WTC11 (cell line): Measurements from ENCODE around the gene CCDC191. TPM values are rescaled to one million over a fixed set of nuclear protein-coding genes. Genes with fewer than 3 reads are reported as not detected.

Source experiments
- ATAC-seq: fragments of 200-7000 bp; cut with Tn5 transposase; 2 replicates; pipeline ENCODE4 v1.10.0; 2021; ENCODE audit warnings: mild to moderate bottlenecking, moderate library complexity
- CTCF ChIA-PET: fragments of 300-600 bp; sonication (Branson Sonifier 250); formaldehyde crosslinking; loops from one replicate; lab custom pipeline; 2021; ENCODE audit warnings: antibody characterized with exemption; lab: Charles Lee
- POLR2A ChIA-PET: fragments of 350-600 bp; sonication (Branson Sonifier 250); formaldehyde crosslinking; loops from one replicate; lab custom pipeline; 2021; ENCODE audit warnings: antibody characterized with exemption; lab: Charles Lee
- DNase-seq: peaks from one replicate; pipeline ENCODE4 v3.0.0; 2021; ENCODE audit warnings: low spot score
- H3K27ac Mint-ChIP-seq: 2 replicates; pipeline ENCODE4 v1.8.0; 2021; ENCODE audit warnings: mixed read lengths
- H3K27me3 Mint-ChIP-seq: 2 replicates; pipeline ENCODE4 v1.8.0; 2021; ENCODE audit warnings: low read depth, mild to moderate bottlenecking, moderate library complexity, mixed read lengths
- H3K36me3 Mint-ChIP-seq: 2 replicates; pipeline ENCODE4 v1.8.0; 2021; ENCODE audit warnings: mixed read lengths
- H3K4me1 Mint-ChIP-seq: 2 replicates; pipeline ENCODE4 v1.8.0; 2022; ENCODE audit warnings: mixed read lengths
- H3K4me3 Mint-ChIP-seq: 2 replicates; pipeline ENCODE4 v1.8.0; 2021; ENCODE audit warnings: mild to moderate bottlenecking, moderate library complexity, mixed read lengths
- H3K9me3 Mint-ChIP-seq: 2 replicates; pipeline ENCODE4 v1.8.0; 2021; ENCODE audit warnings: mixed read lengths
- AR ChIP-seq: fragments of 250-450 bp; sonication (Bioruptor Pico); IDR thresholded peaks from 2 replicates; pipeline ENCODE4 v1.9.0; 2021; ENCODE audit warnings: mild to moderate bottlenecking
- ATF1 ChIP-seq: sonication (generic); formaldehyde crosslinking; IDR thresholded peaks from 2 replicates; pipeline ENCODE4 v1.8.1; 2023; ENCODE audit warnings: mild to moderate bottlenecking, moderate library complexity, missing genetic modification reagents
- ATF2 ChIP-seq: sonication (generic); formaldehyde crosslinking; IDR thresholded peaks from 2 replicates; pipeline ENCODE4 v1.8.1; 2022; ENCODE audit warnings: low read depth, missing genetic modification reagents, borderline replicate concordance
- ELF4 ChIP-seq: sonication (generic); formaldehyde crosslinking; IDR thresholded peaks from 2 replicates; pipeline ENCODE4 v1.8.1; 2022; ENCODE audit warnings: low read depth, mild to moderate bottlenecking, moderate library complexity, missing genetic modification reagents
- EMX1 ChIP-seq: fragments of 250-450 bp; sonication (Bioruptor Pico); IDR thresholded peaks from 2 replicates; pipeline ENCODE4 v1.8.0; 2021; ENCODE audit warnings: mild to moderate bottlenecking
- FOXJ3 ChIP-seq: sonication (generic); formaldehyde crosslinking; IDR thresholded peaks from 2 replicates; pipeline ENCODE4 v1.9.0; 2021; ENCODE audit warnings: missing genetic modification reagents, mild to moderate bottlenecking, borderline replicate concordance
- IRF2 ChIP-seq: sonication (generic); formaldehyde crosslinking; IDR thresholded peaks from 2 replicates; pipeline ENCODE4 v1.8.0; 2022; ENCODE audit warnings: low read depth, missing genetic modification reagents, borderline replicate concordance
- KAT7 ChIP-seq: sonication (generic); formaldehyde crosslinking; IDR thresholded peaks from 2 replicates; pipeline ENCODE4 v1.8.1; 2023; ENCODE audit warnings: missing genetic modification reagents, mild to moderate bottlenecking, borderline replicate concordance
- SMAD3 ChIP-seq: sonication (generic); formaldehyde crosslinking; IDR thresholded peaks from 2 replicates; pipeline ENCODE4 v1.8.0; 2022; ENCODE audit warnings: missing genetic modification reagents, mild to moderate bottlenecking, borderline replicate concordance
- SP1 ChIP-seq: sonication (generic); formaldehyde crosslinking; conservative IDR thresholded peaks from 2 replicates; pipeline ENCODE4 v1.8.1; 2022; ENCODE audit warnings: missing genetic modification reagents
- TEAD4 ChIP-seq: sonication (generic); formaldehyde crosslinking; IDR thresholded peaks from 2 replicates; pipeline ENCODE4 v1.8.0; 2022; ENCODE audit warnings: mild to moderate bottlenecking, missing genetic modification reagents
- TP53 ChIP-seq: sonication (generic); formaldehyde crosslinking; IDR thresholded peaks from 2 replicates; pipeline ENCODE4 v1.8.1; 2023; ENCODE audit warnings: mild to moderate bottlenecking, missing genetic modification reagents
- USF1 ChIP-seq: sonication (generic); formaldehyde crosslinking; IDR thresholded peaks from 2 replicates; pipeline ENCODE4 v1.8.0; 2022; ENCODE audit warnings: mild to moderate bottlenecking, missing genetic modification reagents
- ZNF138 ChIP-seq: sonication (generic); formaldehyde crosslinking; conservative IDR thresholded peaks from 2 replicates; pipeline ENCODE4 v1.8.1; 2022; ENCODE audit warnings: mild to moderate bottlenecking, moderate library complexity, missing genetic modification reagents
- total RNA-seq: library from RNA; stranded (reverse); gene quantifications from 3 replicates; pipeline ENCODE4 v1.2.3, GENCODE V29; 2021
- TF ChIP-seq, protein P1 (sequence below): sonication (generic); formaldehyde crosslinking; IDR thresholded peaks from 2 replicates; pipeline ENCODE4 v1.8.0; 2022; ENCODE audit warnings: mild to moderate bottlenecking, missing genetic modification reagents
- TF ChIP-seq, protein P2 (sequence below): sonication (generic); formaldehyde crosslinking; IDR thresholded peaks from 2 replicates; pipeline ENCODE4 v1.8.1; 2023; ENCODE audit warnings: mild to moderate bottlenecking, missing genetic modification reagents
- TF ChIP-seq, protein P3 (sequence below): fragments of 250-450 bp; sonication (Bioruptor Pico); IDR thresholded peaks from 2 replicates; pipeline ENCODE4 v1.9.0; 2021; ENCODE audit warnings: mild to moderate bottlenecking, borderline replicate concordance
- TF ChIP-seq, protein P4 (sequence below): sonication (generic); formaldehyde crosslinking; IDR thresholded peaks from 2 replicates; pipeline ENCODE4 v1.8.1; 2022; ENCODE audit warnings: missing genetic modification reagents, borderline replicate concordance

CCDC191 gene
- total RNA-seq, 1 experiment from 2014 or later = 1.6 TPM

DNA sequence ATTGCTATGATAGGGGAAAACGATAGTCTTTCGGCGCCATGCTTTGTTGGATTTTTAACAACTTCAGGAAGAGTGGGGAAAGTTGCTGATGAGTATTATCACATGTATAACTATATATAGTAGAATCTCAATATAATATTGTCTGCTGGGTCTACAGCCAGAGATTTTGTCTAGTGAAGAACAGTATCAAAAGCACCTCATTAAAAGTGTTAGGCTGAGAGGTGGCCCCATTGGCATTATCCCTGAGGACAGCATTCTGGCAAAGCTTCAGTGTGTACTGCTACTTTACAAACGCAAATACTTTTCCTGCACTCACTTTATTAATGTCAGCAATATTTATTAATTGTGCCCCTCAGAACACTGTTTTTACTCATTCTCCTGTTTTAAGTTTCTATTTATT is 12.0 kb upstream of the CCDC191 start:
- no peak overlapping the region for H3K27ac Mint-ChIP-seq
- POLR2A ChIA-PET = no interaction called here
- H3K4me3 Mint-ChIP-seq = no peak overlapping the region
- ATAC-seq (no peak), DNase-seq (no peak)
- peaks cover 48% of the 10 kb centered on the region for H3K36me3 Mint-ChIP-seq
- no peaks in the 10 kb centered on the region for H3K9me3 Mint-ChIP-seq
- H3K27me3 Mint-ChIP-seq = no peaks in the 10 kb centered on the region
- H3K4me1 Mint-ChIP-seq = no peaks in the 10 kb centered on the region
- CTCF ChIA-PET = no interaction called here
- TF ChIP-seq SMAD3 (CRISPR knock-in tag) (no peak), SP1 (no peak), ZNF138 (CRISPR knock-in tag) (no peak), ATF2 (CRISPR knock-in tag) (no peak), USF1 (CRISPR knock-in tag) (no peak), FOXJ3 (CRISPR knock-in tag) (no peak), TEAD4 (CRISPR knock-in tag) (no peak), IRF2 (no peak), EMX1 (CRISPR knock-in tag) (no peak), KAT7 (CRISPR knock-in tag) (no peak), AR (CRISPR knock-in tag) (no peak), TP53 (CRISPR knock-in tag) (no peak), ELF4 (CRISPR knock-in tag) (no peak), ATF1 (CRISPR knock-in tag) (no peak)
- TF ChIP-seq, protein P1, sequence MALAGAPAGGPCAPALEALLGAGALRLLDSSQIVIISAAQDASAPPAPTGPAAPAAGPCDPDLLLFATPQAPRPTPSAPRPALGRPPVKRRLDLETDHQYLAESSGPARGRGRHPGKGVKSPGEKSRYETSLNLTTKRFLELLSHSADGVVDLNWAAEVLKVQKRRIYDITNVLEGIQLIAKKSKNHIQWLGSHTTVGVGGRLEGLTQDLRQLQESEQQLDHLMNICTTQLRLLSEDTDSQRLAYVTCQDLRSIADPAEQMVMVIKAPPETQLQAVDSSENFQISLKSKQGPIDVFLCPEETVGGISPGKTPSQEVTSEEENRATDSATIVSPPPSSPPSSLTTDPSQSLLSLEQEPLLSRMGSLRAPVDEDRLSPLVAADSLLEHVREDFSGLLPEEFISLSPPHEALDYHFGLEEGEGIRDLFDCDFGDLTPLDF (CRISPR knock-in tag) = no peak
- TF ChIP-seq, protein P2, sequence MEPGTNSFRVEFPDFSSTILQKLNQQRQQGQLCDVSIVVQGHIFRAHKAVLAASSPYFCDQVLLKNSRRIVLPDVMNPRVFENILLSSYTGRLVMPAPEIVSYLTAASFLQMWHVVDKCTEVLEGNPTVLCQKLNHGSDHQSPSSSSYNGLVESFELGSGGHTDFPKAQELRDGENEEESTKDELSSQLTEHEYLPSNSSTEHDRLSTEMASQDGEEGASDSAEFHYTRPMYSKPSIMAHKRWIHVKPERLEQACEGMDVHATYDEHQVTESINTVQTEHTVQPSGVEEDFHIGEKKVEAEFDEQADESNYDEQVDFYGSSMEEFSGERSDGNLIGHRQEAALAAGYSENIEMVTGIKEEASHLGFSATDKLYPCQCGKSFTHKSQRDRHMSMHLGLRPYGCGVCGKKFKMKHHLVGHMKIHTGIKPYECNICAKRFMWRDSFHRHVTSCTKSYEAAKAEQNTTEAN (CRISPR knock-in tag) = no peak
- TF ChIP-seq, protein P3, sequence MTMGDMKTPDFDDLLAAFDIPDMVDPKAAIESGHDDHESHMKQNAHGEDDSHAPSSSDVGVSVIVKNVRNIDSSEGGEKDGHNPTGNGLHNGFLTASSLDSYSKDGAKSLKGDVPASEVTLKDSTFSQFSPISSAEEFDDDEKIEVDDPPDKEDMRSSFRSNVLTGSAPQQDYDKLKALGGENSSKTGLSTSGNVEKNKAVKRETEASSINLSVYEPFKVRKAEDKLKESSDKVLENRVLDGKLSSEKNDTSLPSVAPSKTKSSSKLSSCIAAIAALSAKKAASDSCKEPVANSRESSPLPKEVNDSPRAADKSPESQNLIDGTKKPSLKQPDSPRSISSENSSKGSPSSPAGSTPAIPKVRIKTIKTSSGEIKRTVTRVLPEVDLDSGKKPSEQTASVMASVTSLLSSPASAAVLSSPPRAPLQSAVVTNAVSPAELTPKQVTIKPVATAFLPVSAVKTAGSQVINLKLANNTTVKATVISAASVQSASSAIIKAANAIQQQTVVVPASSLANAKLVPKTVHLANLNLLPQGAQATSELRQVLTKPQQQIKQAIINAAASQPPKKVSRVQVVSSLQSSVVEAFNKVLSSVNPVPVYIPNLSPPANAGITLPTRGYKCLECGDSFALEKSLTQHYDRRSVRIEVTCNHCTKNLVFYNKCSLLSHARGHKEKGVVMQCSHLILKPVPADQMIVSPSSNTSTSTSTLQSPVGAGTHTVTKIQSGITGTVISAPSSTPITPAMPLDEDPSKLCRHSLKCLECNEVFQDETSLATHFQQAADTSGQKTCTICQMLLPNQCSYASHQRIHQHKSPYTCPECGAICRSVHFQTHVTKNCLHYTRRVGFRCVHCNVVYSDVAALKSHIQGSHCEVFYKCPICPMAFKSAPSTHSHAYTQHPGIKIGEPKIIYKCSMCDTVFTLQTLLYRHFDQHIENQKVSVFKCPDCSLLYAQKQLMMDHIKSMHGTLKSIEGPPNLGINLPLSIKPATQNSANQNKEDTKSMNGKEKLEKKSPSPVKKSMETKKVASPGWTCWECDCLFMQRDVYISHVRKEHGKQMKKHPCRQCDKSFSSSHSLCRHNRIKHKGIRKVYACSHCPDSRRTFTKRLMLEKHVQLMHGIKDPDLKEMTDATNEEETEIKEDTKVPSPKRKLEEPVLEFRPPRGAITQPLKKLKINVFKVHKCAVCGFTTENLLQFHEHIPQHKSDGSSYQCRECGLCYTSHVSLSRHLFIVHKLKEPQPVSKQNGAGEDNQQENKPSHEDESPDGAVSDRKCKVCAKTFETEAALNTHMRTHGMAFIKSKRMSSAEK (CRISPR knock-in tag) = no peak
- TF ChIP-seq, protein P4, sequence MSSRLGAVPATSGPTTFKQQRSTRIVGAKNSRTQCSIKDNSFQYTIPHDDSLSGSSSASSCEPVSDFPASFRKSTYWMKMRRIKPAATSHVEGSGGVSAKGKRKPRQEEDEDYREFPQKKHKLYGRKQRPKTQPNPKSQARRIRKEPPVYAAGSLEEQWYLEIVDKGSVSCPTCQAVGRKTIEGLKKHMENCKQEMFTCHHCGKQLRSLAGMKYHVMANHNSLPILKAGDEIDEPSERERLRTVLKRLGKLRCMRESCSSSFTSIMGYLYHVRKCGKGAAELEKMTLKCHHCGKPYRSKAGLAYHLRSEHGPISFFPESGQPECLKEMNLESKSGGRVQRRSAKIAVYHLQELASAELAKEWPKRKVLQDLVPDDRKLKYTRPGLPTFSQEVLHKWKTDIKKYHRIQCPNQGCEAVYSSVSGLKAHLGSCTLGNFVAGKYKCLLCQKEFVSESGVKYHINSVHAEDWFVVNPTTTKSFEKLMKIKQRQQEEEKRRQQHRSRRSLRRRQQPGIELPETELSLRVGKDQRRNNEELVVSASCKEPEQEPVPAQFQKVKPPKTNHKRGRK (CRISPR knock-in tag) = no peak
- TF ChIP-seq, all 79 proteins: peak for 0
